ENCODE results near the gene GPR139. TPM values are rescaled to one million over a fixed set of nuclear protein-coding genes. Genes with fewer than 3 reads are reported as not detected.

Gene GPR139
- total RNA-seq, 1 experiment from 2014 or later: not detected

- Mint-ChIP-seq H3K9me3 (ENCODE audit: low read depth, unreplicated experiment) (no peaks in the 10 kb centered on the region), H3K27ac (ENCODE audit: unreplicated experiment) (no peak overlapping the region), H3K4me1 (ENCODE audit: low read depth, unreplicated experiment) (no peaks in the 10 kb centered on the region), H3K36me3 (ENCODE audit: insufficient read depth, unreplicated experiment) (no peaks in the 10 kb centered on the region), H3K27me3 (ENCODE audit: unreplicated experiment) (peaks cover 100% of the 10 kb centered on the region), H3K4me3 (ENCODE audit: low read depth, unreplicated experiment) (no peak overlapping the region)
- BruUV-seq (replicated peaks): no TSS peak
- CTCF ChIA-PET: interaction anchor here (0.5 kb wide), 1 partner anchor 37 kb away, joined by 4 read pairs; no protein-coding TSS in a partner anchor
- intact Hi-C loops (cut with micrococcal nuclease; ENCODE audit: unreplicated experiment): no loop called here
- no peak for DNase-seq
- no peak for TF ChIP-seq CTCF (IDR thresholded peaks at IDR 0.05; ENCODE audit: unreplicated experiment)
Measured at GRCh38 chr16:20056436-20056835, 17.3 kb downstream of the GPR139 start.

GRCh38 chr16:20053336-20053735, 20.4 kb downstream of the GPR139 start:
- Mint-ChIP-seq H3K36me3 (ENCODE audit: insufficient read depth, unreplicated experiment) (peaks cover 5% of the 10 kb centered on the region), H3K4me1 (ENCODE audit: low read depth, unreplicated experiment) (no peaks in the 10 kb centered on the region), H3K27me3 (ENCODE audit: unreplicated experiment) (peaks cover 100% of the 10 kb centered on the region), H3K27ac (ENCODE audit: unreplicated experiment) (no peak overlapping the region), H3K9me3 (ENCODE audit: low read depth, unreplicated experiment) (no peaks in the 10 kb centered on the region), H3K4me3 (ENCODE audit: low read depth, unreplicated experiment) (no peak overlapping the region)
- no peak for TF ChIP-seq CTCF (IDR thresholded peaks at IDR 0.05; ENCODE audit: unreplicated experiment)
- CTCF ChIA-PET: no interaction called here
- DNase-seq: no peak
- intact Hi-C loops (cut with micrococcal nuclease; ENCODE audit: unreplicated experiment): no loop called here
- no TSS peak for BruUV-seq (replicated peaks)

GRCh38 chr16:20051611-20052010, 22.1 kb downstream of the GPR139 start:
- no TSS peak for BruUV-seq (replicated peaks)
- no peak for TF ChIP-seq CTCF (IDR thresholded peaks at IDR 0.05; ENCODE audit: unreplicated experiment)
- CTCF ChIA-PET: interaction anchor here (0.5 kb wide), 1 partner anchor 722 kb away, joined by 4 read pairs; no protein-coding TSS in a partner anchor
- H3K4me1 Mint-ChIP-seq (ENCODE audit: low read depth, unreplicated experiment): no peaks in the 10 kb centered on the region
- peaks cover 89% of the 10 kb centered on the region for H3K27me3 Mint-ChIP-seq (ENCODE audit: unreplicated experiment)
- no peak overlapping the region for H3K27ac Mint-ChIP-seq (ENCODE audit: unreplicated experiment)
- H3K36me3 Mint-ChIP-seq (ENCODE audit: insufficient read depth, unreplicated experiment): peaks cover 5% of the 10 kb centered on the region
- intact Hi-C loops (cut with micrococcal nuclease; ENCODE audit: unreplicated experiment): no loop called here
- H3K9me3 Mint-ChIP-seq (ENCODE audit: low read depth, unreplicated experiment): no peaks in the 10 kb centered on the region
- DNase-seq: no peak
- H3K4me3 Mint-ChIP-seq (ENCODE audit: low read depth, unreplicated experiment): no peak overlapping the region

- H3K4me1 Mint-ChIP-seq (ENCODE audit: low read depth, unreplicated experiment): no peaks in the 10 kb centered on the region
- no peak overlapping the region for H3K27ac Mint-ChIP-seq (ENCODE audit: unreplicated experiment)
- intact Hi-C loops (cut with micrococcal nuclease; ENCODE audit: unreplicated experiment): no loop called here
- no TSS peak for BruUV-seq (replicated peaks)
- no peak overlapping the region for H3K4me3 Mint-ChIP-seq (ENCODE audit: low read depth, unreplicated experiment)
- H3K27me3 Mint-ChIP-seq (ENCODE audit: unreplicated experiment): peaks cover 89% of the 10 kb centered on the region
- no peaks in the 10 kb centered on the region for H3K9me3 Mint-ChIP-seq (ENCODE audit: low read depth, unreplicated experiment)
- peaks cover 5% of the 10 kb centered on the region for H3K36me3 Mint-ChIP-seq (ENCODE audit: insufficient read depth, unreplicated experiment)
- CTCF ChIA-PET: interaction anchor here (0.5 to 0.6 kb wide), 2 partner anchors 240 to 722 kb away, joined by 3 to 4 read pairs; no protein-coding TSS in a partner anchor
- DNase-seq: no peak
- no peak for TF ChIP-seq CTCF (IDR thresholded peaks at IDR 0.05; ENCODE audit: unreplicated experiment)
Measured at GRCh38 chr16:20051147-20051546, 22.5 kb downstream of the GPR139 start.

All from Calu3 (cell line).